WTC11 (cell line): Measurements from ENCODE around the gene HOXD13. TPM values are rescaled to one million over a fixed set of nuclear protein-coding genes. Genes with fewer than 3 reads are reported as not detected.

Source experiments
- ATAC-seq: fragments of 200-7000 bp; cut with Tn5 transposase; 2 replicates; pipeline ENCODE4 v1.10.0; 2021; ENCODE audit warnings: mild to moderate bottlenecking, moderate library complexity
- CTCF ChIA-PET: fragments of 300-600 bp; sonication (Branson Sonifier 250); formaldehyde crosslinking; loops from one replicate; lab custom pipeline; 2021; ENCODE audit warnings: antibody characterized with exemption; lab: Charles Lee
- POLR2A ChIA-PET: fragments of 350-600 bp; sonication (Branson Sonifier 250); formaldehyde crosslinking; loops from one replicate; lab custom pipeline; 2021; ENCODE audit warnings: antibody characterized with exemption; lab: Charles Lee
- DNase-seq: peaks from one replicate; pipeline ENCODE4 v3.0.0; 2021; ENCODE audit warnings: low spot score
- H3K27ac Mint-ChIP-seq: 2 replicates; pipeline ENCODE4 v1.8.0; 2021; ENCODE audit warnings: mixed read lengths
- H3K27me3 Mint-ChIP-seq: 2 replicates; pipeline ENCODE4 v1.8.0; 2021; ENCODE audit warnings: low read depth, mild to moderate bottlenecking, moderate library complexity, mixed read lengths
- H3K36me3 Mint-ChIP-seq: 2 replicates; pipeline ENCODE4 v1.8.0; 2021; ENCODE audit warnings: mixed read lengths
- H3K4me1 Mint-ChIP-seq: 2 replicates; pipeline ENCODE4 v1.8.0; 2022; ENCODE audit warnings: mixed read lengths
- H3K4me3 Mint-ChIP-seq: 2 replicates; pipeline ENCODE4 v1.8.0; 2021; ENCODE audit warnings: mild to moderate bottlenecking, moderate library complexity, mixed read lengths
- H3K9me3 Mint-ChIP-seq: 2 replicates; pipeline ENCODE4 v1.8.0; 2021; ENCODE audit warnings: mixed read lengths
- ARID4B ChIP-seq: sonication (generic); formaldehyde crosslinking; IDR thresholded peaks from 2 replicates; pipeline ENCODE4 v1.8.0; 2023; ENCODE audit warnings: missing genetic modification reagents, mild to moderate bottlenecking, borderline replicate concordance
- CBFB ChIP-seq: sonication (generic); formaldehyde crosslinking; IDR thresholded peaks from 2 replicates; pipeline ENCODE4 v1.8.1; 2022; ENCODE audit warnings: mild to moderate bottlenecking, low read depth, missing genetic modification reagents
- ELF4 ChIP-seq: sonication (generic); formaldehyde crosslinking; IDR thresholded peaks from 2 replicates; pipeline ENCODE4 v1.8.1; 2022; ENCODE audit warnings: low read depth, mild to moderate bottlenecking, moderate library complexity, missing genetic modification reagents
- FOXP4 ChIP-seq: sonication (generic); formaldehyde crosslinking; IDR thresholded peaks from 2 replicates; pipeline ENCODE4 v1.8.0; 2022; ENCODE audit warnings: mild to moderate bottlenecking, missing genetic modification reagents
- HMGA2 ChIP-seq: fragments of 250-450 bp; sonication (Bioruptor Pico); IDR thresholded peaks from 2 replicates; pipeline ENCODE4 v1.4.0; 2021; ENCODE audit warnings: mild to moderate bottlenecking, moderate library complexity
- RORB ChIP-seq: fragments of 250-450 bp; sonication (Bioruptor Pico); IDR thresholded peaks from 2 replicates; pipeline ENCODE4 v1.9.0; 2021; ENCODE audit warnings: mild to moderate bottlenecking
- TEAD4 ChIP-seq: sonication (generic); formaldehyde crosslinking; IDR thresholded peaks from 2 replicates; pipeline ENCODE4 v1.8.0; 2022; ENCODE audit warnings: mild to moderate bottlenecking, missing genetic modification reagents
- USF2 ChIP-seq: sonication (generic); formaldehyde crosslinking; IDR thresholded peaks from 2 replicates; pipeline ENCODE4 v1.8.1; 2023; ENCODE audit warnings: mild to moderate bottlenecking, missing genetic modification reagents, moderate library complexity
- ZBTB43 ChIP-seq: sonication (generic); formaldehyde crosslinking; IDR thresholded peaks from 2 replicates; pipeline ENCODE4 v1.8.1; 2023; ENCODE audit warnings: mild to moderate bottlenecking, missing genetic modification reagents
- ZNF416 ChIP-seq: fragments of 250-450 bp; sonication (Bioruptor Pico); IDR thresholded peaks from 2 replicates; pipeline ENCODE4 v1.9.0; 2021; ENCODE audit warnings: mild to moderate bottlenecking, inconsistent platforms
- ZNF423 ChIP-seq: fragments of 250-450 bp; sonication (Bioruptor Pico); IDR thresholded peaks from 2 replicates; pipeline ENCODE4 v2.1.2; 2022; ENCODE audit warnings: mild to moderate bottlenecking, moderate library complexity
- total RNA-seq: library from RNA; stranded (reverse); gene quantifications from 3 replicates; pipeline ENCODE4 v1.2.3, GENCODE V29; 2021

The HOXD13 gene
- total RNA-seq, 1 experiment from 2014 or later = not detected

GRCh38 chr2:176097820-176098365, 5.4 kb downstream of the HOXD13 start:
- ATAC-seq = peak; percentile 3
- TF ChIP-seq ZBTB43 (CRISPR knock-in tag) (no peak), ARID4B (CRISPR knock-in tag) (no peak), ZNF416 (CRISPR knock-in tag) (no peak), FOXP4 (CRISPR knock-in tag) (no peak), TEAD4 (CRISPR knock-in tag) (no peak)
- Mint-ChIP-seq H3K4me1 (peaks cover 65% of the 10 kb centered on the region), H3K9me3 (no peaks in the 10 kb centered on the region), H3K36me3 (peaks cover 2% of the 10 kb centered on the region; the same call in 1 of the 2 replicates), H3K27ac (no peak overlapping the region), H3K27me3 (peaks cover 99% of the 10 kb centered on the region), H3K4me3 (peak overlapping the region; percentile 65)
- ChIA-PET CTCF (interaction anchor here (0.6 to 4.2 kb wide), 38 partner anchors 9 to 1645 kb away, joined by 3 to 56 read pairs (median 4); partner anchors contain the start of genes HOXD11, HOXD9 and LNPK), POLR2A (interaction anchor here (0.6 kb wide), 2 partner anchors 13 kb away, joined by 4 read pairs; no protein-coding TSS in a partner anchor)
- DNase-seq = no peak

- no peak for TF ChIP-seq RORB (CRISPR knock-in tag)
- peak; percentile 60; the same call in 1 of the 2 replicates for TF ChIP-seq ZNF423
- no peaks in the 10 kb centered on the region for H3K36me3 Mint-ChIP-seq
- DNase-seq (peak; percentile 49), ATAC-seq (peak; percentile 1)
- POLR2A ChIA-PET = interaction anchor here (0.6 kb wide), 2 partner anchors 14 to 34 kb away, joined by 4 to 7 read pairs; no protein-coding TSS in a partner anchor
- CTCF ChIA-PET = interaction anchor here (0.8 to 4.2 kb wide), 20 partner anchors 8 to 895 kb away, joined by 3 to 56 read pairs (median 6); partner anchors contain the start of genes HOXD11 and LNPK
- no peak overlapping the region for H3K27ac Mint-ChIP-seq
- H3K27me3 Mint-ChIP-seq = peaks cover 99% of the 10 kb centered on the region
- no peaks in the 10 kb centered on the region for H3K9me3 Mint-ChIP-seq
- H3K4me1 Mint-ChIP-seq = peaks cover 62% of the 10 kb centered on the region
- peak overlapping the region; percentile 65 for H3K4me3 Mint-ChIP-seq
Measured at GRCh38 chr2:176098366-176099158, 6.0 kb downstream of the HOXD13 start.

GRCh38 chr2:176099159-176099727, 6.7 kb downstream of the HOXD13 start:
- TF ChIP-seq ELF4 (CRISPR knock-in tag) = no peak
- no peak for TF ChIP-seq CBFB
- TF ChIP-seq HMGA2 (CRISPR knock-in tag) = no peak
- TF ChIP-seq ZBTB43 (CRISPR knock-in tag) = no peak
- TF ChIP-seq USF2 = no peak
- peaks cover 99% of the 10 kb centered on the region for H3K27me3 Mint-ChIP-seq
- no peaks in the 10 kb centered on the region for H3K9me3 Mint-ChIP-seq
- peaks cover 62% of the 10 kb centered on the region for H3K4me1 Mint-ChIP-seq
- ChIA-PET CTCF (interaction anchor here (2.7 to 4.2 kb wide), 4 partner anchors 11 to 409 kb away, joined by 11 to 56 read pairs (median 22); no protein-coding TSS in a partner anchor), POLR2A (interaction anchor here (0.6 kb wide), 1 partner anchor 35 kb away, joined by 7 read pairs; no protein-coding TSS in a partner anchor)
- peak overlapping the region; percentile 65 for H3K4me3 Mint-ChIP-seq
- no peak for ATAC-seq
- peak; percentile 18 for DNase-seq
- no peaks in the 10 kb centered on the region for H3K36me3 Mint-ChIP-seq
- H3K27ac Mint-ChIP-seq = no peak overlapping the region
